GM21737 (cell line): ENCODE results near the gene ARL3.
"Not testable (repeated sequence)": the region's sequence is repeated elsewhere in the genome, so short reads cannot be mapped to it uniquely, and the experiment has no call there.

Experiments used
- ATAC-seq: cut with Tn5 transposase; IDR thresholded peaks from one replicate; pipeline ENCODE4 v1.9.1; 2021; ENCODE audit warnings: mild to moderate bottlenecking, moderate library complexity; ENCODE audit not compliant: unreplicated experiment

ARL3 gene

DNA sequence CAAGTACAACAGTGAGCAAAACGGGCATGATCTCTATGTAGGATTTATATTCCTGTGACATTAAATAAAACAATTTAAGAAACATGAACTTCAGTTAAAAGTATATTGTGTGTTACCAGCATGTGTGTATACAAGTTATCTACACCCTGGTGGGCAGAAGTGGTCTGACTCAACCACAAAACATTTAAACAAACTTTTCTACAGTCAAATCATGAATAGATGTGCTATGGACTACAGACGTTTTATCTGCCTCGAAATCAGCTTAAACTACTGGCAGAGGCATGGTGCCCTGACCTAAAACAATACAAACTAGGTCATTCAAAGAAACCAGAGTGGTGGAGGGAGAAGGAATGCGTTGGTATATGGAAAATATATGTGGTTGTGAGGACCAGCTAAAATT is 3.6 kb downstream of the ARL3 start:
- ATAC-seq: no peak

- no peak for ATAC-seq
These were observed 8.7 kb downstream of the ARL3 start for GRCh38 chr10:102705531-102705930.

- no peak for ATAC-seq
These were observed 9.3 kb downstream of the ARL3 start for GRCh38 chr10:102704915-102705314.

GRCh38 chr10:102702742-102703141 is 11.5 kb downstream of the ARL3 start:
- no peak for ATAC-seq

- ATAC-seq: no peak
These were observed 12.4 kb downstream of the ARL3 start for GRCh38 chr10:102701796-102702195.

DNA sequence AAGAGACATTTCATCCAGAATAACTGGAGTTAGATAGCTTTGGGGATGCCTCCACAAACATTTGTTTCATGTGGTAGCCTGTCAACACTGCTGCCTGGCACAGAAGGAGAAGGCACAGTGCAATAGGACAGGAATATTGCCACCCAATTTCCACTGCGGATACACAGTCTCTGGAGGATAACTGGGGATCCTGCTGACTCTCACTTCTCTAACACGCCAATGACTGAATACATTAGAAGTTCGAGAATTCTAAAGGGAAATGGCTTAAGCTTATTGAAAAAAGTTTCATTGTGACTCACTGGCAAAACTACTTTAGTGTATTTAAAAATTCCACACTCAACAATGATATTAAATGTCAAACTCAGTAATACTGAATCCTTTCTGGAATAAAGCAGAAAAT is 12.9 kb downstream of the ARL3 start:
- no peak for ATAC-seq

- no peak for ATAC-seq
These were observed 15.3 kb downstream of the ARL3 start for GRCh38 chr10:102698894-102699293.

GRCh38 chr10:102696736-102697135 is 17.5 kb downstream of the ARL3 start:
- no peak for ATAC-seq

- ATAC-seq: not testable (repeated sequence)
These were observed 18.8 kb downstream of the ARL3 start for GRCh38 chr10:102695401-102695800.

DNA sequence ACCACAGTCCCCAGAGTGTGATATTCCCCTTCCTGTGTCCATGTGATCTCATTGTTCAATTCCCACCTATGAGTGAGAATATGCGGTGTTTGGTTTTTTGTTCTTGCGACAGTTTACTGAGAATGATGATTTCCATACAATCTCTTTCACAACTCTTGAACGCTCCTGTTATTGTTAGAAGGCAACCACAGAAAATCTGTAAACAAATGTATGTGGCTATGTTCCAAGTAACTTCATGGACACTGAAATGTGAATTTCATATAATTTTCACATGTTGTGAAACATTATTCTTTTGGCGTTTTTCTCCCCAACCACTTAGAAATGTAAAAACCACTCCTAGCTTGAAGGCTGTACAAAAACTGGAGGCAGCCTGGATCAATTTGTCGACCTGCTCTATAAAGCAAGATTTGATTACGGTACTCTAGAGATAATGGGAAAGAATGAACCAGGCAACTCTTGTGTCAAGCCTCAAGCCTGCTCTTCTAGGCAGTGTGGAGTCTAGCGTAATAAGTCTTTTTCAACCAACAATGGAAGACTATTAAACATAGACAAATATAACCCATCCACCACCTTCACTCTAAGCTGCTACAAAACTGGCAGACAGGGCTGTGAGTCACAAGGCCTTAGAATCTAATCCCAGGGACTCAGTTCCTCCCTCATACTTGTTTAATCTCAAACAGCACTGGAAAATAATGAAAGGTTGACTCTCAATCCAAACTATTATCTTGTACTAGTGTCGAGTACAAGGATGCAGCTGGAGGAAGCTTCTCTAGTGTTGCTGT is 22.7 kb downstream of the ARL3 start:
- ATAC-seq: no peak

GRCh38 chr10:102683736-102684135 is 30.5 kb downstream of the ARL3 start:
- no peak for ATAC-seq

GRCh38 chr10:102682981-102683380 is 31.2 kb downstream of the ARL3 start:
- no peak for ATAC-seq

DNA sequence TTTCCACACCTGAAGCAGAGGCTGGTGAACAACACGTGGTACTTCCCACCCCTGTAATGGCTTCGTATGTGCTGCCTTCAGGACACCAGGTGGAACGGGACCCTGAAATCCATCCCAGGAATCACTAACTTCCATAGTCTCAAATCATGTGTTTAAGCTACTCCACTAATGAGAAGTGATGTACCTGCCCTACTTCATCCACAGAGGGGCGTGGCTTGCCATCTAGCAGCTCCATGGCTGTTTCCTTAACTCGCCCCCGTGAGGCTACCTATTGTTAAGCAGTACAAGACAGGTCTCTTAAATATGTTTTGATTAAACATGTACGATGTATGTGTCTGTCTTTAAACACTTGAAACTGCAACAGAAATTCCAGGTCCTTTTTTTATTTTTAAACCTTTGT is 31.8 kb downstream of the ARL3 start:
- no peak for ATAC-seq

DNA sequence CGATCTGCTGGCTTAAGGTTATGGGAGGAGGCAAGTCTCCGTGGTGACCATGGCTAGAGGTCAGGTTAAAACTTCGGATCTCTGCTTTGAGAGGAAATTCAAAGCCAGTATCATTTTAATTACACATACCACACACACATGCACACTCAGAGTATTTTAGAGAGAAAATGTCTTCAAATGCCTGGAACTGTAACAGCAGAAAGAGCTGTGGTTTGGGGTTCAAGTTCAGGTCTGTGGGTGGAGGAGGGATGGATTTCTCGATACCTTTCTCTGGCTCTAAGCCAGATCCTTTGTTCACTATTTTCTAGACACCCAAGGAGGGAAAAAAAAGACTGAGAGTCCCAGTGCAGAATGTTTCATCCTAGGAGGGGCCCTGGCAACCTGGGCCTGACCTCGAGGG is 32.5 kb downstream of the ARL3 start:
- ATAC-seq: no peak

DNA sequence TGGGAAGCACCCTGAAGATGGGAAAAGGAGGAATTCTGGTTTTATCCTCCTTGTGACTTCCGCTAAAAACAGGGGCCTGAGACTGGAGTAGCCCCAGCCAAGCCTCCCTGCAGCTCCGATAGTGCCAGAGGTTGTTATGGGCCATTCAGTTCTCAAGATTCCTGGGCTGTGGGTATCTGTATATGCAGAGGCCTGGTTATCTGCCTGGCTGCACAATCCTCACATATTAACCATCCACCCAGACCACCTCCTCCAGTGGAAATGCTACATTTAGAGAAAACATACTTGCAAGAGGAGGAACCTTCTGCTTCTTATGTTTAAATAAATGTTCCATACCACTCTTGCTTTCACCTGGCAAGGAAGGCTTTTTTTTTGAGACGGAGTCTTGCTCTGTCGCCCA is 34.6 kb downstream of the ARL3 start:
- no peak for ATAC-seq

DNA sequence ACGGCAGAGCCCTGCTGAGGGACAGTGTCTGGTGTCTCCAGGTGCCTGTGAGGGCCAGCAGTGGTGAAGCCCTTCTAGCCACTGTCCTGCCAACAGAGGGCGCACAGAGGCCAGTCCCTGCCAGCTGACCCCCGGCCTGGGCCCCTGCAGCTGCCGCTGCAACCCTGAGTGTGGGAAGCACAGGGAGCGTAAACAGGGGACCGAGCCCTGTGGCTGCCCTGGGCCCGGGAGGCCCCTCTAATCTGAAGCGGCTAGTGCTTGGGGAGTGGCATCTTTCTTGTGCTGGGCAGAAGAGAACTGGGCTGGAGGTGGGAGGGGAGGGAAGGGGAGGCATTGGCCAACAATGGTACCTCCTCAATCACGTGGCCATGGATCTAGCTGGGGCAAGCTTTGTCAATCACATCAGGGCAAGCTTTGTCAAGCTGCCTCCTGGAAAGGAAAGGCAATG is 35.3 kb downstream of the ARL3 start:
- ATAC-seq: no peak

DNA sequence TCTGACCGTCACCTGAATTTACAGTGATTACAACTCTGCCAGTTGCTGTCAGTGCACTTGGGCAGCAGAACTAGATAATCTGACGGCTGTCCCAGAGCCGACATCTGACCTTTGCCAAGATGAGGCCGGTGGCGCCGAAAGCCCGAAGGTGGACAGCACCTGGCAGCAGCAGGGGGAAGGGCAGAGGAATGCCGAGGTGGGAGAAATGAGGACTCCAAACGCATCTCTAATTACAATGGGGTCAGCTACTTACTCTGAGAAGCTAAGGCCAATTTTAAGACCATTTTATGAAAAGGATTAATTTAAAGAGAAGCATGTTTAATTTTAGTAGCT is 36.2 kb downstream of the ARL3 start:
- no peak for ATAC-seq

DNA sequence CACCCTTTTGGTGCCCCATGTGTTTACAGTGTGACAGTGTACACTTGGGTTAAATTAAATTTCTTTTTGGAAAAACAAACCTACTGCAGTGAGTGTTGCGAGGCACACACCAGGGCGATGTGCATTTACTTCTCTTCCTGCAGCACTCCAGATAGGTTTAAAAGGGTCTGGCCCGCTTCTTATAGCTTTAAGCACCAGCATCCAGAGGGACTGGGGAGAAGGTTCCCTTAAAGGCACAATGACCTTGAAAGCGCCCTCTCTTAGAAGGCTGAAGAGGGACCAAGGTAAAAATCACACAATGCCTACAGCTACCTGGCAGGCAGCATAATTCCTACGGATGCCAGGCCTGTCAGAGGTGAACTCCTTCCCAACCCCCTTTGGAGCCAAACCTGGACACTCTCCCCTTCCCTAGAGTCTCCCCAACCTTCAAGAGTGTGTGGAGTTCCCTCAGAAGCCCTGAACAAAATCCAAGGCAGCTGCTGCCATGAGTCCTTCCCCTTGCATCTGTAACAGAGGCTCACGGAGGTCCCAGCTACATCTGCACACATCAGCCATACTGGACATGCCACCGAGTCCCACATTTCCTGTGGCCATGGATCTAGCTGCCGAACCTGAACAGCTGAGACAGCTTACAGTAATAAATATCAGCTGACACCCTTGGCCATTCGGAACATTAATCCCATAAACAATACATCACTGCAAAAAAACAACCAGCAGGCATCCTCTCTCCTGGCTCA is 36.7 kb downstream of the ARL3 start:
- no peak for ATAC-seq

- ATAC-seq: no peak
These were observed 37.5 kb downstream of the ARL3 start for GRCh38 chr10:102676534-102677315.

- ATAC-seq: no peak
These were observed 38.3 kb downstream of the ARL3 start for GRCh38 chr10:102675666-102676533.
